Measurements from ENCODE around the gene TLE4. TPM values are rescaled to one million over a fixed set of nuclear protein-coding genes. Genes with fewer than 3 reads are reported as not detected.

Gene TLE4
- total RNA-seq, 1 donor from 2014 or later: 64.1 TPM

DNA sequence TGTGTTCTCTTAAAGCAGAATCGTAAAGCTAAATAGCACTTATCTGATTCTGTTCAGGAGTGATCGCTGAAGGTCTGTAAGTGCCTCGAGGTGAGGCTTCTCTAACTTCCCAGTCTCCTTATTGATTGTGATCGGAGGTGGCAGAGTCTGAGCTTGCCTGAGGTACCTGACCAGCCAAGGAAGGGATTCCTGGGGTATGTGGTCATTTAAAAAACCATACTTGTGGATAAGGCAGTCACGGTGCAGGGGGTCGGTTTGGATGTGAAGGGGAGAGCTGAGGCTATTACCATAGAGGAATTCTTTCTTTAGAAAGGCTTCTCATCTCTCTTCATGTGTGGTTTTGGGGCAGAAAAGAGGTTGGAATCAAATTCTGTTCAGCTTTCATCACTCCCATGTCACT, 193.7 kb downstream of the TLE4 start:
- DNase-seq (ENCODE audit: low read depth): no peak

DNA sequence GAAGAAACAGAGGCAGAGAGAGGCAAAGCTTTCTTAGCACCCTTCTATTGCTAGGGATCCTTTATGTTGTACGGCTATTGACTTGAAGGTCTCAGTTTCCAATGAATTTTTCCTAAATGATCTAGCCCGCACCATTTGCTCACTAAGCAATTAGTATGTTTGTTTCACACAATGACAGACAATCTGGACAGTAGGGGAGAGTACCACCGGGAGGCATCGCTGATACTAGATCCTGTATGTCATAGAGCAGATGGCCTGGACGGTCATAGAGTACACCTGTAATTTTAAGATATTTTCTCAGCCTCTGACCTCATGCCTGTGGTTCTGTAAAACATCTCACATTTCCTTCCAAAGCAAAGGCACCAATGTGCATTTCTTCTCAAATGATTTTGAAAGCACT, 194.3 kb downstream of the TLE4 start:
- DNase-seq (ENCODE audit: low read depth): no peak

DNA sequence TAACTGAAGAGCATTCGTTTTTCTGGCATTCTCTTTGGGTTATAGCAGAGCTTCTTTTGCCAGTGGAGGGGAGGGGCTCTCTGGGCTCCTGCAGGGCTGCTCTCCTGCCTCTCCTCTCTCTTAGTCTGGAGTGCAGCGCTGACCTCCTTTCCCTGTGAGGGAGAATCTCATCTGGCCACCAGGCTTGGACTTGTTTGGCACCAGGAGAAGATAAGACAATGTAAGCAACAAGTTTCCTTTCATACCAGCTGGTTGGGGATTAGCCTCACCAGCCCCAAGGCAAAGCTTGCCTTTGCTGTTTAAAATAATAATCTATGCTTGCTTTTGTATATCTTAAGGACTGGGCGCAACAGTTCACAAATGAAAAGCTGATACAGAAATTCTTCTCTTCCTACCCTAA, 196.4 kb downstream of the TLE4 start:
- no peak for DNase-seq (ENCODE audit: low read depth)

DNA sequence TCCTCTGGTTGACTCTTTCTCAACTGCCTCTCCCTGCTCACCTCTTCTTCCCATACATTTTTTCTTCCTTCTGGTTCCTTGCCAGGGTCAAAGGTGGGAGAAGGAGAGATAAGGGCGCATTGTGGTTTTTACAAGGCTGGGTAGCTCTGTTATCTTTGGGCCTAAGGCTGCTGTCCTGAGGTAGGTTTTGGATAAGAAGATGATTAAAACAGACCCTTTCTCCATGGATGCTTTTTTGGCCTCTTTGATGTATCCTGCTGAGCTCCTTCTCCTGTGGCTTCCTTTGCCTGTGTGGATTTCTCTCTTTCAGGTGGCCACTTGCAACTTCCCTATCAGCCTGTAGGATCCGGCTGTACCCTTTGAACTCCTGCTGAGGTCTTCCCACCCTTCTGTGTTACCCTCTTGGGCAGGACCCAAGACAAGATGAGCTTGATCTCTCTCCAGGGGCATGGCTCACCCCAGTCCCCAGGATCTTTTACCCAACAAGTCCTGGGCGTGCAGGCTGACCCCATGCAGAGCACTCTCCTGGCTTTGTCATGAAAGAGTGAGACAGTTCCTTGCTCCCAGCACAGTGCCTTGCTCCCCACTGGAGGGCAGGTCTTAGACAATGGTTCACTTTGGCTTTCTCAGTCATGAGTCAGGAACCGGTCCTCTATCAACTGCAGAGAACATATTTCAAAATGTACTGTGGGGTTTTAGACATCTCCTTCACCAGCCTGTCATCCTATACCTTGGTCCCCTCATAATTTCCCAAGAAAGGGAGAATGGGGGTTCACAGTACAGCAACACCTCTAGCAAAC, 197.9 kb downstream of the TLE4 start:
- DNase-seq (ENCODE audit: low read depth): no peak

DNA sequence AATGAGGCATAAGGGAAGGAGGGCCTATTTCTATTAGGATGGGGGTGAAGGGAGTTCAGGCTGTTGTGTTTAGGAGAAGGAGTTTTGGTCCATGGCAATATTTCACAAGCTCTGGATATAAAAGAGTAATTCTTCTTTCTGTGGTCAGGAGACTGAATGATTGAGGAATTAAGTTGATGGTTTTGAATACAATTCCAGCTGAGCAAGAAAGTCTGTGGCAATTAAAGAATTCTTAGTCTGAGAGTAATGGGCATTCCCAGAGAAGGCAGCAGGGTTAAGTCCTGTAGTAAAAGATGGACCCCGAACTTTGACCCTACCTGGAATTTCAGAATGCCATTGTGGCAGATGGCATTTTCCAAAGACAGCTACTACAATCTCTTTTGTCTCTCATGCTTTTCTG, 202.6 kb downstream of the TLE4 start:
- DNase-seq (ENCODE audit: low read depth): no peak

All from myocyte (in vitro differentiated cells).